Mucosa of gallbladder (tissue), 1 donor: ENCODE measurements around the gene LIPJ. TPM values are rescaled to one million over a fixed set of nuclear protein-coding genes. Genes with fewer than 3 reads are reported as not detected.

Experiments
- DNase-seq: peaks from one replicate; pipeline ENCODE4 v3.0.0-alpha.2; 2020; ENCODE audit warnings: low spot score
- total RNA-seq: library from RNA; stranded (reverse); gene quantifications from one replicate; pipeline ENCODE4 v1.2.1, GENCODE V29; 2021
- donor health status: DM: no; HTN: no; CAD: no.

LIPJ gene
- total RNA-seq, 1 donor from 2014 or later, result not detected

DNA sequence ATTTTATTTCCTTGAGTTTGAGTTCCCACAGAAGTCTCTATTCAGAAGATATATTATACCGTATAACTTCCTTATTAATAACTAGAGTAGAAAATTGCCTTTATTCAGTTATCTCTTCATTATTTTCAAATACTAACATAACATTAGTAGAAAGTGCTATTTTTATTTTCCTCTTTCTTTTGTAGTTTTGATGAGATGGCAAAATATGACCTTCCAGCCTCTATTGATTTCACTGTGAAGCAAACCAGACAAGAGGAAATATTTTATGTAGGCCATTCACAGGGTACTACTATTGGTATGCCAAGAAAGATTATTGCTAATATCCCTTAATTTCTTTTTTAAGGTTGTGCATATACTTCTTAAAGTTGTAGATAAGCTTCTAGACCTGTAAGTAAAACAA, 7.9 kb downstream of the LIPJ start:
- DNase-seq, result no peak

DNA sequence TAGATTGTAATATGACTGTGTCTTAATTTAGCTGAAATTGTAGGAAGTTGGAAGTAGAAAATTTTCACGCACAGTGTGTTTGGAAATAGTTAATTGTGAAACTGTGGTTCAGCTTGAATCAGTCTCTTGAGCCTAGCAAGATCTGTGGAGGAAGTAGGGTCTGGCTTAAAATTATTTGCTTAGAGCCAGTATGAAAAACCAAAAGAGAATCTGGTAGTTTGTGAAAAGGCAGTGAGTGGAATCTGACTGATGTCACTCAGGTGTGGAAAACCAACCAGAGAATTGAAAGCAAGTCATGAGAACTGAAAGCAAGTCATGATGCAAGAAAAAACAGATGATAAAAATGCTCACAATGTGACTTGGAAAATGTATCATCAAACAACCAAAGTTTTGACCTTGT, 11.5 kb downstream of the LIPJ start:
- DNase-seq, result no peak

DNA sequence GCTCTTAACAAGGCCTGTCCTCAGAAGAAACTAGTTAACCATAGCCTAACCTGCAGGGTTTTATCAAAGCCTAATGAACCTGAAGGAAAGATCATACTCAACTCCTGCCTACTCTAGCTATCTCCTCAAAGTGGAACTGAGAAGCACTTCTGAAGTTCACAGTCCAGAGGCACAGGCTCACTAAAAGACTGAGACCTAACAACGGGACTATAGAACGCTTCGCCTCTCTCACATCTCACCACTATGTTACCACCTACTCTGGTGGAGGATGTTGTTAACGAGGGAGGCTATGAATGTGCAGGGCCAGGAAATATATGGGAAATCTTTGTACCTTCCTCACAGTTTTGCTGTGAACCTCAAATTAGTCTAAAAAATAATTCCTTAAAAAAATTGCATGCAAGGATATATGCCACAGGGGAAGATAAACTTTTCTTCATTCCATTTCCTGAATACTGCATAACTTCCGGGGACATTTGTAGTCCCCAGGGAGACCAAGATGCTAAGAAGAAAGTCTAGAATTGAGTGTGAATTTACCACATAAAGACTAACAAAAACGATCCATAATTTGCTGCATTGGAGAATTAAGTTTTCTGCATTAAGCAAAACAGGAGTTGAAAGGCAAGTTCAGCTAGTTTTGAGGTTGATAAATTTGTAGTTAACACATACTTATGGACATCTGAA, 21.6 kb downstream of the LIPJ start:
- no peak for DNase-seq

DNA sequence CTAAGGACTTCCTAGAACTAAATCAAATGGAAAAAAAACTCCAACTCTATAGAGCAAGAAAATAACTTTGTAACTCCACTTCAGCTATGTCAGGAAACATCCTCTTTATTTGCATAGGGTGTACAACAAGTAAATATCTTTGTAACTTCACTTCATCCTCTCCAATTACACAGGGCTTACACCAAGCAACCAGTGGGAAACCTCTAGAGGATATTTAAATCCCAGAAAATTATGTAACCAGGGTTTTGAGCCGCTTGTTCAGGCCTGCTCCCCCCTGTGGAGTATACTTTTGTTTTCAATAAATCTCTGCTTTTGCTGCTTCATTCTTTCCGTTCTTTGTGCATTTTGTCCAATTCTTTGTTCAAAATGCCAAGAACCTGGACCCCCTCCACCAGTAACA, 22.2 kb downstream of the LIPJ start:
- DNase-seq, result no peak

DNA sequence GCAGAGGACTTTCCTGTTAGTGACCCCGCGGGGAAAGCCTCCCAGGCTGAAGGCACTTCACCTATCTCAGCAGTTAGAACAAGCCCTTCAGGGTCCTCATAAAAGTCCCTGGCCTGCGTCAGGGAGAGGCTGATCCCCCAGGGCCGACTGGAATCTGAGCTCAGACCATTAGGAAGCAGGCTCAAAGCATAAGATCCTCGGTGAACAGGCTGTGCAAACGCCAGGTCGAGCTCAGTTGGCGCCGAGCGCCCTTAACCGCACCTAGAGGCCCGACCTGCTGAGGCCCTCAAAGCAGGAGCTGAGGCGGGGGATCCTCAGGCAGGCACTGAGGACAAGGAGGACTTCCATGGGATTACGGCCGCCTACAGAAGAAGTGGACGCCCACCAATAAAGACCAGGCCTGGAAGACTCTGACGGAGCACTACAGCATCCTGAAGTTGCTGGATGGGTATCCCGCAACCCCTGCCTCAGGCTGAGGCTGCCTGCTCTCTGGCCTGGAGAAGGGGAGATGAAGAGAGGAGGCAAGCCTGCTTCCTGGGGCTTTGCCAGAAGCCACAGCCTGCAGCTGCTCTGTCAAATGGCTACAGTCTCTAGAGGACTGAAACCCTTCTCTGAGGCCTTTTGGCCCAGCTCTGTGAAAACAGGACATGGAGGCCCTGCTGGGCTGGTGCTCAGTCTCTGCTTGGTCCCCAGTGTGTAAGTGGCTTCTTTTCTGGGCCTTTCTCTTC, 29.9 kb downstream of the LIPJ start:
- DNase-seq, result no peak

DNA sequence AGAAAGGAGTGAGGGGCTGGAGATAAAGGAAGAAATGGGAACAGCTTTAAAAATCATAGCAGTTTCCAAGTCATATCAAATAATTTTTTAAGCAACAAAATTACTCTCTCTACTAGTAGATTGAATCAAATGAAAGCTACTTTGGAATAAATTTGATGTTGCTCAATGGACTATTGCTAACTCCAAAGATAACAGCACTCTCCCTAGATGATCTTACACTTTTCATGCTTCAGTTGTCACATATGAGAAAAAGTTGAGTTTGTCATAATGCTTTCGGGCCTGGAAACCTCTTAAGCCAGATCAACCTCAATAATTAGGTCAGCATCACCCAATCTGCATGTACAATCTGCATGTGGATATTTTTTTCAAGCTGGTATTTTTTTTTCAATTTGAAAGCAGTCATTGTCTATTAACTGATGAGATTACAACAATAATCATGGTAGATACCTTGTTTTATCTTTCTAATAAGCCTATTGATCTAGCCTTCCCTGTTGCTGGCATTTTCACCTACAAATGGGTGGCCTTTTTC, 31.3 kb downstream of the LIPJ start:
- no peak for DNase-seq

DNA sequence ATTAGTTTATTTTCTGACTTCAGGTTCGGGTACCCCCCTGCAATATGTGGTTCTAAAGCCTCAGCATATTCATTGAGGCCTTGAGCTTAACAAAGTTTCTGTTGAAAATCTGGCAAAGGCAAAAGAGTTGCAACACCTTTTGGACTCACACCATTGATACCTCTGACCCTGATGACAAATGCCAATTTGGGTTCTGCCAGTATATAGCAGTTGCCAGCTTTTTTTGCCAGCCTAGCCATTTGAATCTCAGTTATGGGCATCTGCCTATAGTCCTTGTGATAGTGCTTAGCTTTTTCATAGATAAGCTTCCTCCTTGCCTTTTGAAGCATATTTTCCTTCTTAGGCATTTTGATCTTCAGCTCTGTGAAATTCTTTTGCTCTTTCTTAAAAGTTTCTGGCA, 31.9 kb downstream of the LIPJ start:
- no peak for DNase-seq

DNA sequence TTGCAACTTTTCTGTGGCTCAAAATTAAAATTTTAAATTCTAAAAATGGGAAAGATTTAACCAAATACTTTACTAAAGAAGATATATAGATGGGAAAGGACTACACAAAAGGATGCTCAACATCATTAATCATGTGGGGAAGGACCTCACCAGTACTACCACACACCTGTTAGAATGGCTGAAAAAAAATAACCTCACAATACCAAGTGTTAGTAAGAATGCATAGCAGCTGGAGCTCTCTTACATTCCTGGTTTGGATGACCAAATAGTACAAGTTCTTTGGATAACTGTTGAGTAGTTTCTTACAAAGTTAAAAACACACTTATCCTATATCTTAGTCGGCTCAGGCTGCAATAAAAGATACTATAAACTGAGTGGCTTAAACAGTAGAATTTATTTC, 33.9 kb downstream of the LIPJ start:
- DNase-seq, result no peak

DNA sequence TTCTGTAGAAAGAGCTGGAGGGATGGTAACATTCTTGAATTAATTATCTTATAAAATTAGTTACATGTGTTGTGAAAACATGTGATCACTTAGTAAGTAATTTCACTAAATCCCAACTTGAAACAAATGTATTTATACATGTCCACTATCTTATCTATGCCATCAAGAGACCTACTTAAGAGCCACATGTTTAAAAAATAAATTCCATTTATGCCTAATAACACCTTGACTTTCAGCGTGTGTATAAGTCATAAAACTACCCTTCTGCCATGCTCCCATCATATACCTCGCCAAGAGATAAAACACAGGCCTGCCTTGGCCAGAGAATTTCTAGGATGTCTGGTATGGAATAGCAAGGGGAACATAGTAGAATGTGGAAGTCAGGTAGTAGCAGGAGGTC, 37.3 kb downstream of the LIPJ start:
- no peak for DNase-seq

DNA sequence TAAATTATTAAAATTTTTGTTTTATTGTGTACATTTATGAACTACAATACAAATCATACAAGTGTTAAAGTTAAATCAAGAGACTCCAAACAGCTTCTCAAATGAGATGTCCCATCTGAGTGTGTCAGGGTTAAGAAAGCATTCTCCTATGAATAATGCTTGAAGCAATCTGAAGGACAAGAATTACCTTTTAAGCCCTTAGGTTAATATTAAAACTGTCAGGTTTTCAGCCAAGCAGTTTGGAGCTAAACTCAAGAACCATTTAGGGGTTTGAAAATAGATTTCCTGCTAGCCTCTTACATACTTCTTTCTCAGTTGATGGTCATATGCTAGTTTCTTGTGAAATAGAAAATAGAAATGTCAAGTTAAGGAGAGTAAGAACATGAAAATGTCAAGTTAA, 38.3 kb downstream of the LIPJ start:
- DNase-seq, result no peak

DNA sequence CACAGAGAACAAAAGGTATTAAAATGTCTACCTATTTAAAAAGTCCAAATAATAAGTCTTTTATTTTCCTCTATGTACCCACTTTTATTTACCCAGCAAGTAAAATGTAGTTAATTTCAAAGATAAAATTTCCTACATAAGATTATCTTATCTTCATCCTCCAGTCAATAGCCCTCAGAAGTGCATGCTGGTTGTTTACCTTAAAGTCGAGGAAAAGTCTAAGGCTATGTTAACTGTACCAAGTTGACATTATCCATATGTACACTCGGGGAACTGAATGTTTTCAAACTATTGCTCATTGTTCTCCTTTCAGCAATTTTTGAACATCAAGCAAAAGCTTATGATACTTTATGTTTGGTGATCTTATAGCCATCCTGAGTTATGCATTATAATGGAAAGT, 53.6 kb downstream of the LIPJ start:
- DNase-seq, result no peak

DNA sequence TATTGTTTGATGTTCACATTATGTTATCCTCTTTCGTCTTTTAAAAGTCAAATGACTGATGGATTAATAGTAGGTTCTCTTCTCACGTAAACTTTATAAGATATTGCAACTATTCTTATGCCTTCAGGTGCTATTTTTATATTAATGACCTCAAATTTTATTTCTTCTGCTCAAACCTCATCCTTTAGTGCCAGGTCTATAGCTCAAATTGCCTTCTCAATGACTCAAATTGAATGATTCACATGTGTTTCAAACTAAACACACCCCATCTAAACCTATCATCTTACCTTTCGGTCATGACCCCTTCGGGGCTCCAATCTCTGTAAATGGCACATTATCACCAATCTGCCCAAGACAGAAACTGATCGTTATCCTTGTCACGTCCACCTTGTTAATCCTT, 55.6 kb downstream of the LIPJ start:
- no peak for DNase-seq

DNA sequence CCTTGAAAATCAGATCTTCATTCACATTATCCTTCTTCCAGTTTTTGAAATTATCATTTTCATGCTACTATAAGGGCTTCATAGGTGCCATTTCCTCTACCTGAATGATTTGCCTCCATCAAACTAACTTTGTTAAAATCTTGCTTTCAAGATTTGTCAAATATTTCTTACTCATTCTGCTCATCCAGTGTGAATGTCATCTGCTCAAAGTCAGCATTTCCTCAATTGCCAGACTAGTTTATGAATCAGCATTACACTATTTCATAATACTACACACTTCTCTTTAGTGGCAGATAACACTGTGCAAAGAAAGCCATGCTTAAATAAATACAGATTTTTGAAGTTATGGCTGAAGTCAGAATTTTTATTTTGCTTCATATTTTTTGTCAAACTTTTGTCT, 56.4 kb downstream of the LIPJ start:
- DNase-seq, result no peak

DNA sequence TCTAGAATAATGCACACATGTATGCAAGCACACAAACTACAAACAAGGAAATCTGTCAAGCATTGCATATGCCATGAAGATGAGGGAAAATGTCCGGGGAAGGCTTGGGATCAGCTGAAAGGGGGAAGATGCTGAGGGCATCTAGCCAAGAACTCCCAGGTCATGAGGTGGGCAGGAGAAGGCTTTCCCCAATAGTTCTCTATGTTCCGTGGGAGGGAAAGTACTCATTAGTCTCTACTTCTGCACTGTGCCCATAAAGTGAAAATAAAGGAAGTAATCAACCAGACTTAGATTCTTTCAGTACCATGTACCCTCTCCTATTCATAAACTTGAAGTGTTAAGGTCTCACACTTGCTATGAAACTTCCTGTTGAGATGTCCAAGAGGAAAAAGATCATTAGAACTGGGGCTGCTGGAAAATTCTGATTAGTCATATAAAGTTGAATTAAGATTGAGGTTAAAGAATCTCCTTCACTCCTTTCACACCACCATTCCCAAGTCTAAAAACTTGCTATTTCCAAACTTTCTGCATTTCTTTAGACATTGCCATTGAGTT, 60.6 kb downstream of the LIPJ start:
- DNase-seq, result no peak

DNA sequence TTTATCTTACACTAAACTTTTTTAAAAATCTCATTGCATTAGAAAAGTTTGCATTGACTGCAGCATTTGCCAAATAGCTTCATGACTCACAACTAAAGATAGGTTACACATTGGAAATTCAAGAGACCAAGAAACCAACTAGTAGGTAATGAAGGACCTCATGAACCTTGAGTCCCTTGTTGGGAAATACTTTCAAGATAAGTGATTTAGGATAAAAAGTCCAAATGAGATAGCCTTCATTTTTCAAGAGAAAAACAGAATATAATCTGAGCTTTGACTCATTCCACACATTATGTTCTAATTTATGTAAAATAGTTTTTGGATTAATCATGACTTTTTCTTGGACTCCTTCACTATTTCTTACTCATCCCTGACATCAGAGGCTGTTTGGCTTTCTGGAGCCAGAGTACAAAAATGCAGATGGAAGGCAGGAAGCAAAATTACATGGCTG, 64.6 kb downstream of the LIPJ start:
- DNase-seq, result no peak

DNA sequence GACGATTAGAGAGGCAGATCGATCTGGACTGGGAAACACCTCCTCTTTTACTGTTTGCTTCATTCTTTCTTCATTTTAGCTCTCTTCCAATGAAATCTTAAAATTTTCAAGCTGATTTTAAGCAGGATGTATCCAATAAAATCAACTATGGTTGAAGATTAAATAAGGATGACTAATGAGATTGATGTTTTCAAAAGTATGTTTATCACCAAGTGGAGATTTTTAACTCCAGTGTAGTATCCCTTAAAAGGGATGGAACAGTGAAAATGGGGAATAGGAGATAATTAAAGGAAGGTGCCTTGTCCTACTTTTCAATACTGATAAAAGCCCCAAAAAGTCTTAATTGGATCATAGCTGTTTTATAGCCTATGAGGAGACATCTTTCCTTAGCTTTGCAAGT, 66.1 kb downstream of the LIPJ start:
- no peak for DNase-seq

Other genes with a start within 250 kb of the LIPJ start
- 14.6 TPM for gene RNLS, start 3.4 kb upstream of the LIPJ start, total RNA-seq
- gene LIPF, start 77.7 kb downstream of the LIPJ start, total RNA-seq, result not detected
- gene LIPK, start 119.5 kb downstream of the LIPJ start, total RNA-seq, result not detected
- not detected for gene LIPN, start 173.3 kb downstream of the LIPJ start, total RNA-seq
- not detected for gene LIPM, start 216.0 kb downstream of the LIPJ start, total RNA-seq